Spleen (tissue), 11 donors: Measurements from ENCODE around the gene HTR5A. TPM values are rescaled to one million over a fixed set of nuclear protein-coding genes. Genes with fewer than 3 reads are reported as not detected.

ENCODE experiments used
- DNase-seq: peaks from one replicate; pipeline ENCODE4 v3.0.0-alpha.2; 2020
- H3K27ac ChIP-seq, 8 donors: fragments of 200-600 bp; sonication (generic) in 7 of 8; 1 replicate in 4 of 8; 2 replicates in 4 of 8; pipeline versions ENCODE4 v1.5.0 to v1.8.0; 2016 to 2021; ENCODE audit warnings: inconsistent platforms in 4 of 8, mild to moderate bottlenecking in 4 of 8, moderate library complexity in 1 of 8
- H3K27me3 ChIP-seq, 7 donors: fragments of 200-600 bp; sonication (generic) in 6 of 7; replicated peaks in 1 of 7; 1 replicate in 4 of 7; 2 replicates in 3 of 7; pipeline versions ENCODE4 v1.5.0 to v1.8.0; 2016 to 2021; ENCODE audit warnings: inconsistent platforms in 3 of 7, mild to moderate bottlenecking in 1 of 7
- H3K36me3 ChIP-seq, 6 donors: fragments of 200-600 bp; sonication (generic) in 5 of 6; 1 replicate in 4 of 6; 2 replicates in 2 of 6; pipeline versions ENCODE4 v1.5.0 to v1.8.0; 2016 to 2021; ENCODE audit warnings: inconsistent platforms in 2 of 6
- H3K4me1 ChIP-seq, 6 donors: fragments of 200-600 bp; sonication (generic) in 5 of 6; 1 replicate in 3 of 6; 2 replicates in 3 of 6; pipeline versions ENCODE4 v1.5.0 to v1.8.0; 2016 to 2021; ENCODE audit warnings: inconsistent platforms in 3 of 6
- H3K4me3 ChIP-seq, 8 donors: fragments of 200-600 bp; sonication (generic) in 7 of 8; 1 replicate in 4 of 8; 2 replicates in 4 of 8; pipeline versions ENCODE4 v1.5.0 to v1.8.0; 2016 to 2021; ENCODE audit warnings: inconsistent platforms in 4 of 8, mild to moderate bottlenecking in 4 of 8, moderate library complexity in 2 of 8
- H3K9me3 ChIP-seq, 8 donors: fragments of 200-600 bp; sonication (generic) in 7 of 8; 1 replicate in 4 of 8; 2 replicates in 4 of 8; pipeline versions ENCODE4 v1.5.0 to v1.8.0; 2016 to 2021; ENCODE audit warnings: inconsistent platforms in 4 of 8
- POLR2A ChIP-seq, 3 donors: fragments of 450-650 bp; IDR thresholded peaks; one replicate each; pipeline ENCODE4 v1.5.1; 2017; ENCODE audit warnings: antibody characterized with exemption in 3 of 3, mild to moderate bottlenecking in 1 of 3
- POLR2AphosphoS5 ChIP-seq, 3 donors: sonication (generic); formaldehyde crosslinking; IDR thresholded peaks; one replicate each; pipeline ENCODE4 v1.5.1; 2017; ENCODE audit warnings: antibody characterized with exemption in 3 of 3
- WGBS, 5 donors: extraction: QIAGEN DNeasy Blood & Tissue Kit in 3 of 5; methylation state at CpG; one replicate each; pipeline versions ENCODE4 v1.1.5 to v1.1.7; 2013 to 2018; 5-methylcytosine and 5-hydroxymethylcytosine counted together
- intact Hi-C: fragments of 100-400 bp; cut with DNase I; formaldehyde crosslinking; loops from one replicate; pipeline ENCODE4 v1.15.0; 2023; ENCODE audit warnings: low total_unique reads
- polyA plus RNA-seq, 3 donors: library from polyadenylated mRNA; stranded (reverse); fragments of 200-250 nt; gene quantifications; one replicate each; pipeline ENCODE4 v1.2.1, GENCODE V29; 2013
- total RNA-seq, 7 donors: library from RNA; depleted of rRNA in 3 of 7; stranded (reverse); fragments of >200 nt in 3 of 7; fragmentation: NEBNext Ultra II Directional in 4 of 7; extraction: Animal tissue kit (Norgen Biotek cat#: 25700) in 4 of 7; gene quantifications; one replicate each; pipeline versions ENCODE4 v1.1.0 to v1.2.1, GENCODE V29; 2016 to 2021
- TF ChIP-seq, protein P1 (sequence below), 11 experiments: fragments of 200-600 bp in 7 of 11; fragments of 450-650 bp in 4 of 11; sonication (generic) in 4 of 11; IDR thresholded peaks in 8 of 11; conservative IDR thresholded peaks in 3 of 11; 1 replicate in 7 of 11; 2 replicates in 4 of 11; pipeline versions ENCODE4 v1.4.0 to v1.8.0; 2016 to 2021; ENCODE audit warnings: antibody characterized with exemption in 11 of 11, inconsistent platforms in 4 of 11, mild to moderate bottlenecking in 1 of 11
- donor health status: healthy with polysubstance abuse.
- donor health status: DM: no; HTN: no; CAD: no; lungs with moderate emphysema.
- donor health status: DM: no; HTN: no; CAD: no.
- donor health status: Bipolar disorder and iron deficiency.
- donor health status: healthy.
- donor health status: DM: no; HTN: no; CAD: no.
- donor health status: DM: yes; HTN: yes; CAD: no.

The HTR5A gene
- total and polyA plus RNA-seq, 10 donors, result not detected

DNA sequence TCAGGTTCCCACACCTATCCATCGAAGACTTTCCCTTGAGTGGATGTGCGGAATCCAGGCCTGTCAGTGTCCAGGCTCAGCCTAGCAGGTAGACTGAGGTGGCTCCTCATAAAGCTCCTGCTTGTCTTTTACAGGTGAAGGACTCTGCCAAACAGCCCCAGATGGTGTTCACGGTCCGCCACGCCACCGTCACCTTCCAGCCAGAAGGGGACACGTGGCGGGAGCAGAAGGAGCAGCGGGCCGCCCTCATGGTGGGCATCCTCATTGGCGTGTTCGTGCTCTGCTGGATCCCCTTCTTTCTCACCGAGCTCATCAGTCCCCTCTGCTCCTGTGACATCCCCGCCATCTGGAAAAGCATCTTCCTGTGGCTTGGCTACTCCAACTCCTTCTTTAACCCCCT is 13.9 kb downstream of the HTR5A start:
- Histone ChIP-seq H3K9me3 (no peaks in the 10 kb centered on the region), H3K27ac (no peak overlapping the region), H3K27me3 (peaks cover 0 to 50% (median 0%) of the 10 kb centered on the region in 7 donors), H3K36me3 (no peaks in the 10 kb centered on the region), H3K4me1 (no peaks in the 10 kb centered on the region), H3K4me3 (no peak overlapping the region)
- DNase-seq, result no peak
- 85 to 94% (median 87%) methylated on average over 14 of the region's 14 CpGs for WGBS, 5 donors
- TF ChIP-seq POLR2A (IDR thresholded peaks at IDR 0.05) (no peak), POLR2AphosphoS5 (IDR thresholded peaks at IDR 0.05) (no peak)
- TF ChIP-seq, protein P1, sequence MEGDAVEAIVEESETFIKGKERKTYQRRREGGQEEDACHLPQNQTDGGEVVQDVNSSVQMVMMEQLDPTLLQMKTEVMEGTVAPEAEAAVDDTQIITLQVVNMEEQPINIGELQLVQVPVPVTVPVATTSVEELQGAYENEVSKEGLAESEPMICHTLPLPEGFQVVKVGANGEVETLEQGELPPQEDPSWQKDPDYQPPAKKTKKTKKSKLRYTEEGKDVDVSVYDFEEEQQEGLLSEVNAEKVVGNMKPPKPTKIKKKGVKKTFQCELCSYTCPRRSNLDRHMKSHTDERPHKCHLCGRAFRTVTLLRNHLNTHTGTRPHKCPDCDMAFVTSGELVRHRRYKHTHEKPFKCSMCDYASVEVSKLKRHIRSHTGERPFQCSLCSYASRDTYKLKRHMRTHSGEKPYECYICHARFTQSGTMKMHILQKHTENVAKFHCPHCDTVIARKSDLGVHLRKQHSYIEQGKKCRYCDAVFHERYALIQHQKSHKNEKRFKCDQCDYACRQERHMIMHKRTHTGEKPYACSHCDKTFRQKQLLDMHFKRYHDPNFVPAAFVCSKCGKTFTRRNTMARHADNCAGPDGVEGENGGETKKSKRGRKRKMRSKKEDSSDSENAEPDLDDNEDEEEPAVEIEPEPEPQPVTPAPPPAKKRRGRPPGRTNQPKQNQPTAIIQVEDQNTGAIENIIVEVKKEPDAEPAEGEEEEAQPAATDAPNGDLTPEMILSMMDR (IDR thresholded peaks at IDR 0.05 in 8 of 11, conservative IDR thresholded peaks at IDR 0.05 in 3 of 11), result no peak
- intact Hi-C loops, result no loop called here

DNA sequence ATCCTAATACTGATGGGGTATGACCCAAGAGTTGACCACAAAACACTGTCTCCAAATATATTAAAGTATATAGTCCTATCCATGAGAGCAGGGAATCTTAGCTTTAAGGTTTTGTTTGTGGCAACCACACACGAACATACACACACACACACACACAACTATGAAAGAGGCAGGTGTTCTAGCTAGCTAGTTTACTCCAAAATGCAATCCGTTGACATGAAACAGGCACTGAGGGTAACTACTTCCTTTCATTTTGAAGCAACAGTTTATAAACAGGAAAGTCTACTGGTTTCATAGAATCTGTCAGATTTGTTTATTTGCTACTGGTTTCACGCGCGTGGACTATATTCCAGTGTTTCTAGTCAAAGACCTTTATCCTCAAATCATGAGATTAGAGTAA is 14.8 kb downstream of the HTR5A start:
- H3K27ac ChIP-seq, result no peak overlapping the region
- H3K4me3 ChIP-seq, result no peak overlapping the region
- no peaks in the 10 kb centered on the region for H3K36me3 ChIP-seq
- DNase-seq, result no peak
- H3K4me1 ChIP-seq, result no peaks in the 10 kb centered on the region
- WGBS, 5 donors, result 61 to 74% (median 67%) methylated on average over 5 of the region's 5 CpGs
- no peaks in the 10 kb centered on the region for H3K9me3 ChIP-seq
- H3K27me3 ChIP-seq, result peaks cover 0 to 50% (median 0%) of the 10 kb centered on the region in 7 donors
- TF ChIP-seq, protein P1 (IDR thresholded peaks at IDR 0.05 in 8 of 11, conservative IDR thresholded peaks at IDR 0.05 in 3 of 11), result no peak
- TF ChIP-seq POLR2A (IDR thresholded peaks at IDR 0.05) (no peak), POLR2AphosphoS5 (IDR thresholded peaks at IDR 0.05) (no peak)
- intact Hi-C loops, result no loop called here

DNA sequence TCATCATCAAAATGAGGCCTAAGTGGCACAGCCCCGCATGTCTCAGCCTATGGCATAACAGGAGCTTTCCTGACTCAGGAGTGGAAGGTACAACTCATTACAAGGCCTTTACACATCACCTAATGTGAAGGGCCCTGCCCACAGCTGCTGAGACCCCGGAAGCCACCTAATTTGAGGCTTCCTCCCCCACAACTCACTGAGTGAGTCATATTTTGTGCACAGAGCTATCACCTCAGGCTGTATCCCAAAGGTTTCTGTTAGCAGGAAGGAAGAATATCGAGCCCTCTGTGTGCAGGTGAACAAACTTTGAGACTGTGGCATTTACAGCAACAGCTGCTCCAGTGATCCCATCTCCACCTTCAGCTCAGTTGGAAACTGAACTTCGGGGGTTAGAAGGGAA is 20.6 kb downstream of the HTR5A start:
- Histone ChIP-seq H3K27ac (no peak overlapping the region), H3K4me1 (no peaks in the 10 kb centered on the region), H3K9me3 (no peaks in the 10 kb centered on the region), H3K4me3 (no peak overlapping the region), H3K36me3 (no peaks in the 10 kb centered on the region), H3K27me3 (peaks cover 0 to 31% (median 0%) of the 10 kb centered on the region in 7 donors)
- intact Hi-C loops, result no loop called here
- TF ChIP-seq, protein P1 (IDR thresholded peaks at IDR 0.05 in 8 of 11, conservative IDR thresholded peaks at IDR 0.05 in 3 of 11), result no peak
- TF ChIP-seq POLR2AphosphoS5 (IDR thresholded peaks at IDR 0.05) (no peak), POLR2A (IDR thresholded peaks at IDR 0.05) (no peak)
- DNase-seq, result no peak
- 59 to 72% (median 60%) methylated on average over 4 of the region's 4 CpGs for WGBS, 5 donors

DNA sequence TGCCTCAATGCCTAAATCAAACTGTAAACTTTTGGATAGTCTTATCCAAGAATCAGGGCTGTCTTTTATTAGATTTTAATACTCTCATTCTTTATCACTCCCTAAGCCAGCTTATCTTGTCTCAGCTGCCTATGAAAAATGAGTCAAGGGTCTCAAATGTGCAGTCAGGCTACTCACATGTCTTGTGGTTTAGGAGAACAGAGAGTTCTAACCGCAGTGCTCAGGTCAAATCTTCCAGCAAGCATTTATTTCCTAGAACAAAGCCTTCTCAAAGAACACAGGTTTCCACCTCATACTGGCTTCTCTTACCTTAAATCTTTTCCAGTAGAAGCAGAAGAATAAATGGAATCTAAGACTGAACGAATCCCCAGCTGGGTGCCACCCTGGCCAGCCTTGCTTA is 23.5 kb downstream of the HTR5A start:
- Histone ChIP-seq H3K27me3 (peaks cover 0 to 11% (median 0%) of the 10 kb centered on the region in 7 donors), H3K9me3 (peaks cover 0 to 5% (median 0%) of the 10 kb centered on the region in 8 donors), H3K4me1 (no peaks in the 10 kb centered on the region), H3K36me3 (no peaks in the 10 kb centered on the region), H3K27ac (no peak overlapping the region), H3K4me3 (no peak overlapping the region)
- no peak for TF ChIP-seq POLR2A (IDR thresholded peaks at IDR 0.05)
- TF ChIP-seq POLR2AphosphoS5 (IDR thresholded peaks at IDR 0.05), result no peak
- TF ChIP-seq, protein P1 (IDR thresholded peaks at IDR 0.05 in 8 of 11, conservative IDR thresholded peaks at IDR 0.05 in 3 of 11), result no peak
- intact Hi-C loops, result no loop called here
- 65 to 81% (median 71%) methylated on average over 2 of the region's 2 CpGs for WGBS, 5 donors
- no peak for DNase-seq
